BJ (cell line): ENCODE data around the gene GALNT17. TPM values are rescaled to one million over a fixed set of nuclear protein-coding genes. Genes with fewer than 3 reads are reported as not detected.

ENCODE experiments used
- CTCF ChIA-PET: fragments of 350-600 bp; formaldehyde crosslinking; extraction: SDS; loops from one replicate; lab custom pipeline; 2021; ENCODE audit warnings: antibody characterized with exemption, inconsistent platforms; lab: Yijun Ruan, JAX
- POLR2A ChIA-PET: fragments of 300-600 bp; sonication (Branson Sonifier 250); formaldehyde crosslinking; extraction: SDS; loops from one replicate; lab custom pipeline; 2021; ENCODE audit warnings: antibody characterized with exemption; lab: Charles Lee
- DNase-seq: peaks from one replicate; pipeline ENCODE4 v3.0.0-alpha.2; 2011; ENCODE audit warnings: low read depth
- H3K27me3 ChIP-seq: 2 replicates; pipeline ENCODE4 v1.6.0; 2011; ENCODE audit warnings: low read length; ENCODE audit not compliant: control insufficient read depth, insufficient read depth
- H3K36me3 ChIP-seq: 2 replicates; pipeline ENCODE4 v1.5.1; 2011; ENCODE audit warnings: low read length; ENCODE audit not compliant: control insufficient read depth, insufficient read depth
- H3K4me3 ChIP-seq: 2 replicates; pipeline ENCODE4 v1.5.1; 2011; ENCODE audit warnings: low read depth, mild to moderate bottlenecking, control low read depth, low read length
- polyA plus RNA-seq: library from polyadenylated mRNA; depleted of rRNA; stranded (reverse); fragments of >200 nt; gene quantifications from 2 replicates; pipeline ENCODE4 v1.2.3, GENCODE V29; 2011
- TF ChIP-seq, protein P1 (sequence below): IDR thresholded peaks from 2 replicates; pipeline ENCODE4 v1.5.1; 2011; ENCODE audit warnings: low read depth, mild to moderate bottlenecking, control low read depth, inconsistent platforms, low read length, moderate library complexity; ENCODE audit not compliant: insufficient read depth

GALNT17 gene
- polyA plus RNA-seq, 1 experiment: not detected

- CTCF ChIA-PET: no interaction called here
- H3K27me3 ChIP-seq: no peaks in the 10 kb centered on the region
- no peak for DNase-seq
- POLR2A ChIA-PET: no interaction called here
- H3K4me3 ChIP-seq: no peak overlapping the region
- no peaks in the 10 kb centered on the region for H3K36me3 ChIP-seq
- TF ChIP-seq, protein P1, sequence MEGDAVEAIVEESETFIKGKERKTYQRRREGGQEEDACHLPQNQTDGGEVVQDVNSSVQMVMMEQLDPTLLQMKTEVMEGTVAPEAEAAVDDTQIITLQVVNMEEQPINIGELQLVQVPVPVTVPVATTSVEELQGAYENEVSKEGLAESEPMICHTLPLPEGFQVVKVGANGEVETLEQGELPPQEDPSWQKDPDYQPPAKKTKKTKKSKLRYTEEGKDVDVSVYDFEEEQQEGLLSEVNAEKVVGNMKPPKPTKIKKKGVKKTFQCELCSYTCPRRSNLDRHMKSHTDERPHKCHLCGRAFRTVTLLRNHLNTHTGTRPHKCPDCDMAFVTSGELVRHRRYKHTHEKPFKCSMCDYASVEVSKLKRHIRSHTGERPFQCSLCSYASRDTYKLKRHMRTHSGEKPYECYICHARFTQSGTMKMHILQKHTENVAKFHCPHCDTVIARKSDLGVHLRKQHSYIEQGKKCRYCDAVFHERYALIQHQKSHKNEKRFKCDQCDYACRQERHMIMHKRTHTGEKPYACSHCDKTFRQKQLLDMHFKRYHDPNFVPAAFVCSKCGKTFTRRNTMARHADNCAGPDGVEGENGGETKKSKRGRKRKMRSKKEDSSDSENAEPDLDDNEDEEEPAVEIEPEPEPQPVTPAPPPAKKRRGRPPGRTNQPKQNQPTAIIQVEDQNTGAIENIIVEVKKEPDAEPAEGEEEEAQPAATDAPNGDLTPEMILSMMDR: no peak
Observed at GRCh38 chr7:71238581-71239295, 106.8 kb downstream of the GALNT17 start.

DNA sequence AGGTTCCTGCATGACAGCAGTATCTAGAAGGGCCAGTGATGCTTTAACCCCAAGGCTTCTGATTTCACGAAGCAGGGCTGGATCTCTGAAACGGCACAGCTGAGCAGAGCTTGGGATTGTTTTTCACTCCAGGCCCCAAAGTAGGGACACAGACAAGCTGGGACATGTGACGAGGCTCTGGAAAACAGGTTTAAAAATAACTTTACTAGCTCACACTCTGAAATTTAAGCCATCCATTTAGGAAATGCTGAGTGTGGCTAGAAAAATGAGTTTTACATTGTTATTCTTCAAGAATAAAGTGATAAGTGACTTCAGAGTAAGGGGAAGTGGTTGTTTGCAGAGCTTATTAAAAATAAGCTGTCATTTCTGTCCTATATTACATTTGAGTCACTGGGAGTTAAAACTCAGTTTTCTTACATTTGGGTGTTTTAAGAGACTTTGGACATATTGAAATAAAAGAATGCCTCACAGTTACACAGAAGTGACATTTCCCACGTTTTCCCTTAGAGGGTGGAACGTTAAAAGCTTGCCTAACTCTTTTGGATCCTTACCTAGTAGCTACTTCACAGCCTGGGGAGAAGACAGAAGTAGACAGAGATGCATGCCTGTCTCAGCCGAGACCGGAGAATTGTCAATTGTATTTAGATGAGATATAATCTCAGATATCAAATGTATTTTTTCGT, 107.8 kb downstream of the GALNT17 start:
- POLR2A ChIA-PET: no interaction called here
- H3K4me3 ChIP-seq: no peak overlapping the region
- no peak for DNase-seq
- TF ChIP-seq, protein P1: no peak
- no peaks in the 10 kb centered on the region for H3K36me3 ChIP-seq
- no peaks in the 10 kb centered on the region for H3K27me3 ChIP-seq
- CTCF ChIA-PET: no interaction called here

GRCh38 chr7:71243736-71244410, 111.9 kb downstream of the GALNT17 start:
- Histone ChIP-seq H3K36me3 (no peaks in the 10 kb centered on the region), H3K27me3 (no peaks in the 10 kb centered on the region), H3K4me3 (no peak overlapping the region)
- DNase-seq: no peak
- TF ChIP-seq, protein P1: no peak
- CTCF ChIA-PET: no interaction called here
- POLR2A ChIA-PET: no interaction called here

DNA sequence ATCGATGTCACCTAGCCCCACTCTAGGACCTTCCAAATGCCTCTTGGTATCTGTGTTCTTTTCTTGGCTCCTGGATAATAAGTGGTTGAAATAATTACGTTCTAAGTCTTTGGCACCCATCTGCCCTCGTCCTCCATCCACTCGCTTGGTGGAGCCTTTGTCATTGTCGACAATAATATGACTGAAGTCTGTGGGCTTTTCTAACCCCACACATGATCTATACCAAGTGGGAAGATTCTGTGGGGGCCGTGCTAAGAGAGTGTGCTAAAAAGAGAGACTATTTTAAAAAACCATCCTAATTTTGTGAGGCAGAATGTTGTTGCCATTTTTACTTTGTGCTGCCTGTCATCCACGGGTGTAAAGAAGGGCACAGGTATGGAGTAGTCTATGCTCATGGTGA, 113.1 kb downstream of the GALNT17 start:
- TF ChIP-seq, protein P1: no peak
- CTCF ChIA-PET: no interaction called here
- Histone ChIP-seq H3K36me3 (no peaks in the 10 kb centered on the region), H3K4me3 (no peak overlapping the region), H3K27me3 (no peaks in the 10 kb centered on the region)
- no peak for DNase-seq
- POLR2A ChIA-PET: no interaction called here

DNA sequence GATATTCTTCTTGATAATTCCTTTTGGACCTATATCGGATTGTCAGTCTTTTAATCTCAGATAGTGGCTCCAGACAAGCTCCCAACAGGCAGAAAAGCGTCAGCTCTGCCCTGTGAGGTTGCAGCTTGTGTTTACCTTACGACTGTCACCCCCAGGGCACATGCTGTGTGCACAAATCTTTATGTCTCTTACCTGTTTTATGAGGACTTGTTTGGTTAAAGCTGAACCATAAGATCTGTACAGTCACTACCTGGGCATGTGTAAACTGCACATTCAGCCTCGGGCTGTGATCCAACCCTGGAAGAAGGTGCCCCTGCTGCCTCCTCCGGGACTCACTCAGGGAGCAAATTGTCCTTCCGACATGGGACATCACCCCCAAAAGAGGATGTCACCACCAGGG, 119.8 kb downstream of the GALNT17 start:
- ChIA-PET CTCF (no interaction called here), POLR2A (no interaction called here)
- TF ChIP-seq, protein P1: no peak
- no peak overlapping the region for H3K4me3 ChIP-seq
- DNase-seq: no peak
- no peaks in the 10 kb centered on the region for H3K36me3 ChIP-seq
- H3K27me3 ChIP-seq: no peaks in the 10 kb centered on the region
